ENCODE data around the gene MS4A4A. TPM values are rescaled to one million over a fixed set of nuclear protein-coding genes. Genes with fewer than 3 reads are reported as not detected.
"Not testable (repeated sequence)": the region's sequence is repeated elsewhere in the genome, so short reads cannot be mapped to it uniquely, and the experiment has no call there.

The MS4A4A gene
- total RNA-seq, 6 donors from 2014 or later, result 10.2 to 68.1 (median 47.7) TPM

GRCh38 chr11:60292145-60292544, 11.7 kb downstream of the MS4A4A start:
- Histone ChIP-seq H3K27ac (no peak overlapping the region), H3K27me3 (no peaks in the 10 kb centered on the region), H3K4me3 (no peak overlapping the region), H3K4me1 (no peaks in the 10 kb centered on the region), H3K9me3 (no peaks in the 10 kb centered on the region), H3K36me3 (no peaks in the 10 kb centered on the region)
- DNase-seq, result no peak
- whole genome bisulfite sequencing, 2 donors, result 80 to 82% methylated on average over 2 of the region's 2 CpGs
- peak in 1 of 2 donors; percentile 16 for ATAC-seq (ENCODE audit: low FRiP score in 2 of 2)
- TF ChIP-seq POLR2A (IDR thresholded peaks at IDR 0.05) (peak in 1 of 4 donors; percentile 22), POLR2AphosphoS5 (IDR thresholded peaks at IDR 0.05) (no peak)

DNA sequence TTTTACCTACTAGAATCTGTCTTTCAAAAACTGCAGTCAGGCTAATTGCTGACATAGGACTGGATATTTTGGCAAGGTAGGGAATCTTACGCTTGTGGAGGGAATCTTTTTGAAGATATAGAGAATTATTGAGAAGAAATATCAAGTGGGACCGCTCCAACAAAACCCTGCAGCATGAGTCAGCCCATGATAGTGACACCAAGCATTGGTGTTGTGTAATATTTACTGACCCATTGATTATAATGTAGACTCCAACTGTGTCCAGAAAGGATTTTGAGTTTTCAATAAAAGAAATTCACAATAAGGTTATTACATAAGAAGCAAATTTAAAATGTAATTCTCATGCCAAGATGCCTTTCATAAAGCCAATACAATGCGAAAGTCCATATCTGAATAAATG, 20.7 kb downstream of the MS4A4A start:
- WGBS, 2 donors, result 89% methylated on average over 3 of the region's 3 CpGs
- H3K4me3 ChIP-seq, result no peak overlapping the region
- no peak overlapping the region for H3K27ac ChIP-seq
- no peaks in the 10 kb centered on the region for H3K36me3 ChIP-seq
- DNase-seq (no peak), ATAC-seq (ENCODE audit: low FRiP score in 2 of 2) (no peak)
- no peaks in the 10 kb centered on the region for H3K27me3 ChIP-seq
- no peaks in the 10 kb centered on the region for H3K9me3 ChIP-seq
- H3K4me1 ChIP-seq, result no peaks in the 10 kb centered on the region
- TF ChIP-seq CTCF (IDR thresholded peaks at IDR 0.05) (no peak), EP300 (IDR thresholded peaks at IDR 0.05) (no peak), POLR2AphosphoS5 (IDR thresholded peaks at IDR 0.05) (no peak), POLR2A (IDR thresholded peaks at IDR 0.05) (no peak)

DNA sequence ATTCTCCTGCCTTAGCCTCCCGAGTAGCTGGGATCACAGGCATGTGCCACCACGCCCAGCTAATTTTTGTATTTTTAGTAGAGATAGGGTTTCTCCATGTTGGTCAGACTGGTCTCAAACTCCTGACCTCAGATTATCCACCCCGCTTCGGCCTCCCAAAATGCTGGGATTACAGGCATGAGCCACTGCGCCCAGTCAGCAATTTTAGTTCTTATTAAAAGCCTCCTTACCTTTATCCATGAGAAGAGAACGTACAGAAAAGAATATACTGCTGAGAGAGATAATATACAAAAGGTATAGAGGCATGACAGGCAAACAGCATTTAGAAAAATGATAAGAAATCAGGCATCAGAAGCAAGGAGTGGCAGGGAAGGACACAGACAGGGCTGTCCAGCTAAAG, 21.4 kb downstream of the MS4A4A start:
- H3K9me3 ChIP-seq; ATAC-seq (ENCODE audit: low FRiP score in 2 of 2); H3K36me3 ChIP-seq; H3K27me3 ChIP-seq; H3K4me3 ChIP-seq; DNase-seq; H3K4me1 ChIP-seq; H3K27ac ChIP-seq: not testable (repeated sequence)
- 88 to 90% methylated on average over 6 of the region's 6 CpGs for WGBS, 2 donors

GRCh38 chr11:60303661-60304060, 23.2 kb downstream of the MS4A4A start:
- TF ChIP-seq EP300 (IDR thresholded peaks at IDR 0.05), result no peak
- no peak for TF ChIP-seq CTCF (IDR thresholded peaks at IDR 0.05)
- no peak for TF ChIP-seq POLR2A (IDR thresholded peaks at IDR 0.05)
- TF ChIP-seq POLR2AphosphoS5 (IDR thresholded peaks at IDR 0.05), result no peak
- no peak for ATAC-seq (ENCODE audit: low FRiP score in 2 of 2)
- WGBS, 2 donors, result 84% methylated on average over 5 of the region's 5 CpGs

DNA sequence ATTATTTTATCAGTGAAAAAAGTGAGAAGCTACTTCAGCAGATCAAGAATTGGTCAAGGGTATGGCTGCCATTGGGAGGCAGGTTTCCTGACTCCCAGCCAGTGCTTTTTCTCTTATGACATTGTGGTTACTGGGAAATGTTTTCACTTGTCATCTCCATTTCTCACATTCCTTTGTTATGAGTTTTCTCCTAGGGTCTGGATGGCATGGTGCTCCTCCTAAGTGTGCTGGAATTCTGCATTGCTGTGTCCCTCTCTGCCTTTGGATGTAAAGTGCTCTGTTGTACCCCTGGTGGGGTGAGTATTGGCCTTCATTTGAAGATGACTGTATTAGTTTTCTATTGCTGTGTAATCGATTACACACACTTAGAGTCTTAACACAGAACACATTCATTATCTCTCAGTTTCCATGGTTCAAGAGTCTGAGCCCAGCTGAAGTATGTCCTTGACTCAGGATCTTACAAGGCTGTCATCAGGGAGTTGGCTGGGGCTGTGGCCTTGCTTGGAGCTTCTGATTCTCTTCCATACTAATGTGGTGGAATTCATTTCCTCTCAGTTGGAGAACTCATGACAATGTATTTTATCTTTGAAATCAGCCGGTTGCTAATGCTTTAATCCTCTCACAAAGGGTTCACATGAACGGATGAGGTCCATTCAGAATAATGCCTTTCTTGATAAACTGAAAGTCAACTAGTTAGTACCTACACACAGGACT, 25.6 kb downstream of the MS4A4A start:
- 74 to 76% methylated on average over 3 of the region's 3 CpGs for WGBS, 2 donors
- H3K4me1 ChIP-seq, result no peaks in the 10 kb centered on the region
- H3K27me3 ChIP-seq, result no peaks in the 10 kb centered on the region
- H3K4me3 ChIP-seq, result no peak overlapping the region
- H3K36me3 ChIP-seq, result no peaks in the 10 kb centered on the region
- H3K9me3 ChIP-seq, result no peaks in the 10 kb centered on the region
- no peak overlapping the region for H3K27ac ChIP-seq
- ATAC-seq (ENCODE audit: low FRiP score in 2 of 2) (no peak), DNase-seq (no peak)
- TF ChIP-seq EP300 (IDR thresholded peaks at IDR 0.05), result no peak
- TF ChIP-seq POLR2A (IDR thresholded peaks at IDR 0.05), result no peak
- no peak for TF ChIP-seq CTCF (IDR thresholded peaks at IDR 0.05)
- no peak for TF ChIP-seq POLR2AphosphoS5 (IDR thresholded peaks at IDR 0.05)

More at GRCh38 chr11:60303661-60304060, 23.2 kb downstream of the MS4A4A start:
- H3K27ac ChIP-seq, result no peak overlapping the region
- H3K36me3 ChIP-seq, result no peaks in the 10 kb centered on the region
- DNase-seq, result no peak
- H3K9me3 ChIP-seq, result no peaks in the 10 kb centered on the region
- no peaks in the 10 kb centered on the region for H3K27me3 ChIP-seq
- H3K4me1 ChIP-seq, result no peaks in the 10 kb centered on the region
- no peak overlapping the region for H3K4me3 ChIP-seq
